ENCODE results near the gene GARNL3.

The GARNL3 gene

GRCh38 chr9:127398275-127398647 is 133.7 kb downstream of the GARNL3 start:
- Histone ChIP-seq H3K4me3 (ENCODE audit: low read depth, low read length) (peak overlapping the region; percentile 53), H3K9me3 (no peaks in the 10 kb centered on the region), H3K36me3 (no peaks in the 10 kb centered on the region), H3K27me3 (no peaks in the 10 kb centered on the region), H3K4me1 (peaks cover 9% of the 10 kb centered on the region)
- DNase-seq = no peak
- TF ChIP-seq CTCF (IDR thresholded peaks at IDR 0.05; ENCODE audit: low read depth, low read length) = no peak

GRCh38 chr9:127398715-127399400 is 134.3 kb downstream of the GARNL3 start:
- no peaks in the 10 kb centered on the region for H3K27me3 ChIP-seq
- DNase-seq = no peak
- peaks cover 3% of the 10 kb centered on the region for H3K36me3 ChIP-seq
- TF ChIP-seq CTCF (IDR thresholded peaks at IDR 0.05; ENCODE audit: low read depth, low read length) = no peak
- H3K4me3 ChIP-seq (ENCODE audit: low read depth, low read length) = no peak overlapping the region
- H3K9me3 ChIP-seq = no peaks in the 10 kb centered on the region
- peaks cover 9% of the 10 kb centered on the region for H3K4me1 ChIP-seq

GRCh38 chr9:127399736-127400269 is 135.2 kb downstream of the GARNL3 start:
- Histone ChIP-seq H3K9me3 (no peaks in the 10 kb centered on the region), H3K4me1 (peaks cover 9% of the 10 kb centered on the region), H3K27me3 (no peaks in the 10 kb centered on the region), H3K4me3 (ENCODE audit: low read depth, low read length) (no peak overlapping the region), H3K36me3 (peaks cover 10% of the 10 kb centered on the region)
- no peak for TF ChIP-seq CTCF (IDR thresholded peaks at IDR 0.05; ENCODE audit: low read depth, low read length)
- DNase-seq = no peak

GRCh38 chr9:127402401-127403090 is 138.0 kb downstream of the GARNL3 start:
- H3K27me3 ChIP-seq = no peaks in the 10 kb centered on the region
- no peak for TF ChIP-seq CTCF (IDR thresholded peaks at IDR 0.05; ENCODE audit: low read depth, low read length)
- peaks cover 19% of the 10 kb centered on the region for H3K36me3 ChIP-seq
- H3K4me3 ChIP-seq (ENCODE audit: low read depth, low read length) = no peak overlapping the region
- H3K9me3 ChIP-seq = no peaks in the 10 kb centered on the region
- DNase-seq = no peak
- H3K4me1 ChIP-seq = peaks cover 22% of the 10 kb centered on the region

GRCh38 chr9:127403507-127404192 is 139.1 kb downstream of the GARNL3 start:
- no peak overlapping the region for H3K4me3 ChIP-seq (ENCODE audit: low read depth, low read length)
- TF ChIP-seq CTCF (IDR thresholded peaks at IDR 0.05; ENCODE audit: low read depth, low read length) = no peak
- H3K9me3 ChIP-seq = no peaks in the 10 kb centered on the region
- H3K36me3 ChIP-seq = peaks cover 19% of the 10 kb centered on the region
- H3K27me3 ChIP-seq = no peaks in the 10 kb centered on the region
- no peak for DNase-seq
- H3K4me1 ChIP-seq = peaks cover 18% of the 10 kb centered on the region

All from BE2C (cell line).